Mucosa of stomach (tissue), 1 donor: ENCODE measurements around the gene CARNS1.
A peak's percentile ranks its signal among the peaks of the same experiment; 100 is the strongest.

Source experiments
- H3K27me3 ChIP-seq: one replicate; pipeline ENCODE4 v1.7.0; 2013; ENCODE audit warnings: mild to moderate bottlenecking, low read length; ENCODE audit not compliant: control insufficient read depth, insufficient read depth
- H3K36me3 ChIP-seq: one replicate; pipeline ENCODE4 v1.7.0; 2013; ENCODE audit warnings: low read length; ENCODE audit not compliant: control insufficient read depth, insufficient read depth
- H3K4me1 ChIP-seq: one replicate; pipeline ENCODE4 v1.7.0; 2013; ENCODE audit warnings: mild to moderate bottlenecking, low read length; ENCODE audit not compliant: control insufficient read depth, insufficient read depth
- H3K4me3 ChIP-seq: one replicate; pipeline ENCODE4 v1.7.0; 2013; ENCODE audit warnings: low read length
- H3K9ac ChIP-seq: one replicate; pipeline ENCODE4 v1.7.0; 2013; ENCODE audit warnings: mild to moderate bottlenecking, low read length, moderate library complexity
- H3K9me3 ChIP-seq: one replicate; pipeline ENCODE4 v1.7.0; 2013; ENCODE audit warnings: mild to moderate bottlenecking, low read length, moderate library complexity; ENCODE audit not compliant: control insufficient read depth
- donor health status: Pancreatic carcinoma.

CARNS1 gene

GRCh38 chr11:67450796-67451657, 35.5 kb downstream of the CARNS1 start:
- H3K4me1 ChIP-seq: peaks cover 13% of the 10 kb centered on the region
- no peak overlapping the region for H3K9ac ChIP-seq
- no peaks in the 10 kb centered on the region for H3K36me3 ChIP-seq
- H3K9me3 ChIP-seq: no peaks in the 10 kb centered on the region
- H3K4me3 ChIP-seq: no peak overlapping the region
- peaks cover 5% of the 10 kb centered on the region for H3K27me3 ChIP-seq

GRCh38 chr11:67451658-67451976, 36.1 kb downstream of the CARNS1 start:
- Histone ChIP-seq H3K36me3 (no peaks in the 10 kb centered on the region), H3K27me3 (peaks cover 5% of the 10 kb centered on the region), H3K9ac (no peak overlapping the region), H3K9me3 (no peaks in the 10 kb centered on the region), H3K4me3 (no peak overlapping the region), H3K4me1 (peaks cover 13% of the 10 kb centered on the region)

GRCh38 chr11:67452141-67452952, 36.9 kb downstream of the CARNS1 start, which contains the start of gene GPR152:
Gene GPR152, minus strand, starts transcription at chr11:67452729. Its CDS starts 5 bp downstream, at chr11:67452724.
- peak within 1 kb of the TSS; percentile 27 for H3K4me3 ChIP-seq
- H3K9me3 ChIP-seq: no peaks in the 10 kb centered on the region
- no peak within 1 kb of the TSS for H3K9ac ChIP-seq
- H3K27me3 ChIP-seq: peaks cover 5% of the 10 kb centered on the region
- no peaks in the 10 kb centered on the region for H3K36me3 ChIP-seq
- H3K4me1 ChIP-seq: peaks cover 13% of the 10 kb centered on the region

- H3K9me3 ChIP-seq: no peaks in the 10 kb centered on the region
- H3K4me1 ChIP-seq: peaks cover 13% of the 10 kb centered on the region
- no peaks in the 10 kb centered on the region for H3K36me3 ChIP-seq
- H3K4me3 ChIP-seq: no peak overlapping the region
- H3K9ac ChIP-seq: no peak overlapping the region
- peaks cover 5% of the 10 kb centered on the region for H3K27me3 ChIP-seq
Observed at GRCh38 chr11:67453816-67454732, 38.6 kb downstream of the CARNS1 start.

GRCh38 chr11:67455054-67455453, 39.6 kb downstream of the CARNS1 start, which contains the start of gene CABP4:
Gene CABP4, plus strand, starts transcription at chr11:67455354. Its CDS starts 70 bp downstream, at chr11:67455424.
- H3K27me3 ChIP-seq: peaks cover 5% of the 10 kb centered on the region
- H3K36me3 ChIP-seq: no peaks in the 10 kb centered on the region
- H3K9ac ChIP-seq: no peak within 1 kb of the TSS
- peaks cover 13% of the 10 kb centered on the region for H3K4me1 ChIP-seq
- no peak within 1 kb of the TSS for H3K4me3 ChIP-seq
- H3K9me3 ChIP-seq: no peaks in the 10 kb centered on the region

- Histone ChIP-seq H3K4me1 (peaks cover 13% of the 10 kb centered on the region), H3K9me3 (no peaks in the 10 kb centered on the region), H3K4me3 (no peak overlapping the region), H3K36me3 (no peaks in the 10 kb centered on the region), H3K9ac (no peak overlapping the region), H3K27me3 (peaks cover 5% of the 10 kb centered on the region)
Observed at GRCh38 chr11:67456068-67456705, 40.7 kb downstream of the CARNS1 start.

GRCh38 chr11:67457453-67457852, 42.0 kb downstream of the CARNS1 start:
- no peak overlapping the region for H3K9ac ChIP-seq
- no peaks in the 10 kb centered on the region for H3K36me3 ChIP-seq
- peaks cover 5% of the 10 kb centered on the region for H3K27me3 ChIP-seq
- no peak overlapping the region for H3K4me3 ChIP-seq
- peaks cover 7% of the 10 kb centered on the region for H3K4me1 ChIP-seq
- H3K9me3 ChIP-seq: no peaks in the 10 kb centered on the region

GRCh38 chr11:67458266-67458665, 42.8 kb downstream of the CARNS1 start:
- H3K9ac ChIP-seq: no peak overlapping the region
- H3K27me3 ChIP-seq: peaks cover 5% of the 10 kb centered on the region
- H3K36me3 ChIP-seq: no peaks in the 10 kb centered on the region
- peaks cover 4% of the 10 kb centered on the region for H3K4me1 ChIP-seq
- no peak overlapping the region for H3K4me3 ChIP-seq
- H3K9me3 ChIP-seq: no peaks in the 10 kb centered on the region

GRCh38 chr11:67463186-67463585, 47.7 kb downstream of the CARNS1 start:
- no peaks in the 10 kb centered on the region for H3K36me3 ChIP-seq
- H3K27me3 ChIP-seq: no peaks in the 10 kb centered on the region
- peaks cover 41% of the 10 kb centered on the region for H3K4me1 ChIP-seq
- H3K9ac ChIP-seq: no peak overlapping the region
- H3K4me3 ChIP-seq: no peak overlapping the region
- no peaks in the 10 kb centered on the region for H3K9me3 ChIP-seq

- Histone ChIP-seq H3K4me1 (peaks cover 44% of the 10 kb centered on the region), H3K27me3 (no peaks in the 10 kb centered on the region), H3K9ac (peak overlapping the region; percentile 97), H3K4me3 (no peak overlapping the region), H3K36me3 (no peaks in the 10 kb centered on the region), H3K9me3 (no peaks in the 10 kb centered on the region)
Observed at GRCh38 chr11:67463680-67464410, 48.4 kb downstream of the CARNS1 start.
